GM21723 (cell line): ENCODE measurements around the gene PCGF2.
"Not testable (repeated sequence)": the region's sequence is repeated elsewhere in the genome, so short reads cannot be mapped to it uniquely, and the experiment has no call there.

Experiments
- ATAC-seq: cut with Tn5 transposase; IDR thresholded peaks from one replicate; pipeline ENCODE4 v1.9.1; 2021; ENCODE audit warnings: mild to moderate bottlenecking, moderate library complexity; ENCODE audit not compliant: unreplicated experiment

The PCGF2 gene

DNA sequence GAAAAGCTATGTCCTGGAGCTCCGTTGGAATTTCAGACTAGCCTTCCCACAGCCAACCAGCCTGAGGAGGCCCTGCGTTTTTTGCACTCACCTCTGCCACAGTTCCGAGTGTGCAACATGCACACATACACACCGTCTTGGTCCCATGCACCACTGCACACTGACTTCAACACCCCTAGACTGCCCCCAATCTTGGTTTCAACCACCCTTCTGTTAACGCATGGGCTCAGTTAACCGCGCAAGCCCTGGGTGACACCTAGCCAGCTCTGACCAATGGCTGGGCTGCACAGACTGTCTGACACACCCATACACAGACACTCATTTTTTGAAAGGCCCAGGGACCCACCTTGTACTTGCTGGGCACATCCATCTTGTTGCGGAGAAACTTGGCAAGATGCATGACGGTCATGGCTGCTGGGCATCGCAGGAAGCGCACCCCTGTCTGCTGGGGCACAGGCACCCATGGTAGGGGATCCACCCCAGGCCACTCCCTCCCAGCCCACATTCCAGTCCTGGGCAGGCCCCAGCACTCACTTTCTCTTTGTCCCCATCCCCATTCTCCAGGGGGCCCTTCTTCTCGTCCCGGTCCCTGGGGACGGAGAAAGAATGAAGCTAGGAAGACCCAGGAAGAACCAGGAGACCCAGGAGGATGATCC lies 10.0 kb downstream of the PCGF2 start:
- ATAC-seq: no peak

GRCh38 chr17:38735161-38735997 lies 12.8 kb downstream of the PCGF2 start:
- ATAC-seq: no peak

GRCh38 chr17:38733982-38734973 lies 13.9 kb downstream of the PCGF2 start:
- no peak for ATAC-seq

- no peak for ATAC-seq
These were observed 14.7 kb downstream of the PCGF2 start for GRCh38 chr17:38733282-38733981.

GRCh38 chr17:38732376-38733281 lies 15.5 kb downstream of the PCGF2 start:
- no peak for ATAC-seq

DNA sequence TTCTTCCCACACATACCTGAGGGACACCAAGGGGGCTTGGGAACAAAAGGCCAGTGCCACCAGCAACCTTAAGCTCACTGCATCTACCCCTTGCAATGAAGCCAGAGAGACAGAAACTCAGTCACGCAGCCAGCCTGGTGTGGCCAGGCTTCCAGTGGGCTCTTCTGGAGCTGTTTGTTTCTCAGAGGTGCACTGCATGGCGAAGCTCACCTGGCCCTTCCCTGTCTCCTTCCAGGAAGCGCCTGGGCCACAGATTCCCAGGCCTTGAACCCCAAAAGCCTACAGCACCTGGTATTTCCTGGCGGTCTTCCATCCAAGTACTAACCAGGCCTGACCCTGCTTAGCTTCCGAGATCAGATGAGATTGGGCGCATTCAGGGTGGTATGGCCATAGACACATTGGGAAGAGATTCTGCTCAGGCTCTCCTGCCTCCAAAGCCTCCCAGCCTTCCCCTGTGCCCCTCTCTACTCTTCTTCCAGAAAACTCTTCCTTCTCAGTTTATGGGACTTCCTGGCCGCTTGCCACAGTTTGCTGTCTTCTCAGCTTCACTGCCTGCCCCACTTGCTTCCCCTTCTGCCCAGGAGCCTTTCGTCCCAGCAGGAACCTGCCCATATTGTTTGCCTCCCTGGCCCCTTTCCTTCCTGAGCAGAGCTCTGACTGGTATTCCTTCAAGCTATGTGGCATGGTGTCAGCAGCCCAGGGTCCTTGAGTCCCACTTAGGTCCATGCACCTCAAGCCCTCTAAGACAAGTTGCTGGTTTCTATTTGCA lies 16.4 kb downstream of the PCGF2 start:
- no peak for ATAC-seq

- no peak for ATAC-seq
These were observed 17.4 kb downstream of the PCGF2 start for GRCh38 chr17:38730526-38731379.

- peak; percentile 70 for ATAC-seq
These were observed 18.1 kb downstream of the PCGF2 start, which contains the start of gene CISD3 for GRCh38 chr17:38729886-38730525. Gene CISD3, plus strand, starts transcription at chr17:38730341. Its CDS starts 18 bp downstream, at chr17:38730359.

DNA sequence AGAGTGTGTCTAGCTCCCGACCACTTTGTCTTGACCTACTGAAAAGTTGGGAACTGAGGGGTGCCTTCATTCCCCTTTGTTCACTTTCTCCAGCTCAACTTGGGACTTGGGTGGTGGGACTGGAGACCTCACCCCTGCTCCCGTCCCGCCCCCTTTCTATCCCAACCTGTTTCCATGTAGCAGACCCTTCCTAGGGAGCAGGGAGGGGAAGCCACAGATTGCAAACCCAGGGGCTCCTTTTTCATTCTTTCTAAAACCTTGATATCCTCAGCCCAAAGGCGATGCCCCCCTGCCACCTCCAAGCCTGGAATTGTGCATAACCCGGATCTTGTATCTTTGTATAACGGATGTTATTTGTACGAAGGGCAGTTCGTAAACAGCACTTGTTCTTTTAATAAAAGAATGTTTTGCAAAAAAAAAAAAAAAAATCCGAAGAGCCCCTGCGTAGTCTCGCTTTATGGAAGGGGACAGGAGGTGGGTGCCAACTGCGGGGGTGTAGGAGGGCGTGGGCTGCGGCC lies 18.7 kb downstream of the PCGF2 start:
- ATAC-seq: no peak

DNA sequence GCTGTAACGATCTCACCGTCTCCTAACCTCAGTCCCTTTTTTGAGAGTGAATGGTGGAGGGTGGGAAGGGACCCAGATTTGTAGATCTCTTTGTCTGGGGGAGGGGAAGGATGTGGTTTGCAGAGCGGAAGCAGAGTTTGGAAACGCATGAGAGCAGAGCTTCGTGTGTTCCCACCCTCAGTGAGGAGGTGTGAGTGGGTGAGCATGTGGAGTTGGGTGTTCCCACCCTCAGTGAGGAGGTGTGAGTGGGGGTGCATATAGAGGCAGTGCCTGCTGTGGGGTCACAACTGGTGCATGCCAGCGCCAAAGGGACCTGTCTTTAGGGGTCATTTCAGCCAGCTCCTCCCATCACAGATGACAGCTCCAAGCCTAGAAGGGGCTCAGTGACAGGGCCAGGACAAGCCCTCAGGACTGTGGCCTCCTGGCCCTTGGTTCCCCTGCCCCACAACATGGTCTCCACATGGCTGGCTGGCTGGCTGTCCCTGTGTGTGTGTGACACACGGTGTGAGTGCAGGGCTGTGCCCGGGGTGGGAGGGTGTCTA lies 19.8 kb downstream of the PCGF2 start:
- no peak for ATAC-seq

- no peak for ATAC-seq
These were observed 20.4 kb downstream of the PCGF2 start for GRCh38 chr17:38727736-38728135.

- not testable (repeated sequence) for ATAC-seq
These were observed 22.0 kb downstream of the PCGF2 start for GRCh38 chr17:38726145-38726544.

- ATAC-seq: no peak
These were observed 23.1 kb downstream of the PCGF2 start for GRCh38 chr17:38725066-38725465.

DNA sequence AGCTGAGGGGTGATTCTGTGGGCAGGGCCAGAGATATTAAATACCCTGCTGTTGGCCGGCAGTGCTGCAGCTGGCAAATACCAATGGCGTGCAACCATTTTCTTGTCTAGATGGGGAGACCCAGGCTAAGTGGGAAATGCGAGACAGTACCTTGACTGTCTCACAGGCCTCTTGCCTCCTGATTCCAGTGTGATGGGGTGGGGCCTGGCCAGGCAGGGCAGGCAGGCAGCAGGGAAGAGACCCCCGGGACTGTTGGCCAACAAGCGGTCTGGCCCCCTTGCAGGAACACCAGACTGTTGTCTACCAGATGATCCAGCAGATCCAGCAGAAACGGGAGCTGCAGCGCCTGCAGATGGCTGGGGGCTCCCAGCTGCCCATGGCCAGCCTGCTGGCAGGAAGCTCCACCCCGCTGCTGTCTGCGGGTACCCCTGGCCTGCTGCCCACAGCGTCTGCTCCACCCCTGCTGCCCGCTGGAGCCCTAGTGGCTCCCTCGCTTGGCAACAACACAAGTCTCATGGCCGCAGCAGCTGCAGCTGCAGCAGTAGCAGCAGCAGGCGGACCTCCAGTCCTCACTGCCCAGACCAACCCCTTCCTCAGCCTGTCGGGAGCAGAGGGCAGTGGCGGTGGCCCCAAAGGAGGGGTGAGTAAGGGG lies 23.7 kb downstream of the PCGF2 start:
- no peak for ATAC-seq

GRCh38 chr17:38721802-38722201 lies 26.3 kb downstream of the PCGF2 start:
- no peak for ATAC-seq

- no peak for ATAC-seq
These were observed 27.2 kb downstream of the PCGF2 start for GRCh38 chr17:38720941-38721340.
